ENCODE measurements around the gene PPCDC. TPM values are rescaled to one million over a fixed set of nuclear protein-coding genes. Genes with fewer than 3 reads are reported as not detected.

PPCDC gene
- total and polyA plus RNA-seq, 10 of the 15 experiments (the other 5 are each of a cell fraction or from before 2014, with no cell fraction given) = 32.5 to 135 (median 55.0) TPM

- TF ChIP-seq PAX8 (IDR thresholded peaks at IDR 0.05) (no peak), SREBF1 (IDR thresholded peaks at IDR 0.05; ENCODE audit: low read length) (no peak), SPI1 (IDR thresholded peaks at IDR 0.05; ENCODE audit: borderline replicate concordance, insufficient read depth, low read depth, low read length) (peak; percentile 100), RAD51 (IDR thresholded peaks at IDR 0.05) (peak; percentile 31; the same call in 1 of the 2 replicates), HDAC6 (IDR thresholded peaks at IDR 0.05; ENCODE audit: unreplicated experiment) (no peak), CHD1 (IDR thresholded peaks at IDR 0.05; ENCODE audit: low read depth, low read length) (no peak)
Observed at GRCh38 chr15:75042730-75043508, 19.5 kb downstream of the PPCDC start (continued).

GRCh38 chr15:75043509-75044257, 20.3 kb downstream of the PPCDC start:
- peaks cover 69% of the 10 kb centered on the region for H3K4me1 ChIP-seq (ENCODE audit: control insufficient read depth, insufficient read depth, low read length)
- H4K20me1 ChIP-seq (ENCODE audit: control insufficient read depth, insufficient read depth) = no peaks in the 10 kb centered on the region
- ChIA-PET POLR2A (interaction anchor here (0.6 to 4.6 kb wide), 18 partner anchors 11 to 409 kb away, joined by 3 to 51 read pairs (median 5); no protein-coding TSS in a partner anchor), CTCF (interaction anchor here (0.6 to 4.6 kb wide), 25 partner anchors 9 to 652 kb away, joined by 3 to 73 read pairs (median 4); partner anchors contain the start of genes C15orf39 and PPCDC), RAD21 (ENCODE audit: unreplicated experiment) (interaction anchor here (0.7 to 4.0 kb wide), 24 partner anchors 10 to 324 kb away, joined by 3 to 36 read pairs (median 8); partner anchors contain the start of gene PPCDC), SMC1A (ENCODE audit: uncharacterized antibody, unreplicated experiment) (interaction anchor here (0.9 to 3.1 kb wide), 15 partner anchors 9 to 412 kb away, joined by 3 to 18 read pairs (median 4); no protein-coding TSS in a partner anchor)
- WGBS (ENCODE audit: insufficient coverage, insufficient replicate concordance, low lambda C conversion rate, missing lambda C conversion rate) = 25% methylated on average over 20 of the region's 20 CpGs
- in situ Hi-C loops (cut with MboI) (no loop called here), intact Hi-C loops (cut with micrococcal nuclease; ENCODE audit: unreplicated experiment) (loop anchor here (1.0 to 2.0 kb wide), 8 partner anchors 26 to 161 kb away; no protein-coding TSS in a partner anchor)
- peak overlapping the region; percentile 60 for H3K4me2 ChIP-seq (ENCODE audit: control insufficient read depth, insufficient read depth)
- peaks cover 2 to 10% of the 10 kb centered on the region in 2 experiments; a peak in 3 of 4 replicates for H3K36me3 ChIP-seq (ENCODE audit: control insufficient read depth in 2 of 2, insufficient read depth in 2 of 2, low read length in 1 of 2)
- ATAC-seq (peak; percentile 47), DNase-seq (ENCODE audit: low read depth, low spot score) (peak; percentile 93), FAIRE-seq (peak; percentile 65)
- no TSS peak for BruUV-seq (replicated peaks)
- peak overlapping the region; percentile 50; the same call in 1 of the 2 replicates for H3K4me3 ChIP-seq
- H3K79me2 ChIP-seq (ENCODE audit: control insufficient read depth, insufficient read depth, low read length) = peaks cover 39% of the 10 kb centered on the region
- H3K9me3 ChIP-seq (replicated peaks; ENCODE audit: control insufficient read depth, insufficient read depth, low read length) = no peaks in the 10 kb centered on the region
- no peak overlapping the region for H2AFZ ChIP-seq (ENCODE audit: control insufficient read depth, low read depth, low read length)
- peak overlapping the region; percentile 93 for H3K9ac ChIP-seq (ENCODE audit: control insufficient read depth, insufficient read depth, low read length)
- peak overlapping the region; percentile 100 for H3K27ac ChIP-seq (ENCODE audit: control insufficient read depth, insufficient read depth)
- no peaks in the 10 kb centered on the region for H3K27me3 ChIP-seq (replicated peaks in 1 of 2; ENCODE audit: control insufficient read depth in 2 of 2, insufficient read depth in 2 of 2, low read length in 1 of 2)
- TF ChIP-seq SUZ12 (IDR thresholded peaks at IDR 0.05; ENCODE audit: unreplicated experiment) = no peak
- no peak for TF ChIP-seq E2F8 (IDR thresholded peaks at IDR 0.05; ENCODE audit: low read depth, partially characterized antibody)
- no peak for TF ChIP-seq POLR2AphosphoS2 (IDR thresholded peaks at IDR 0.05; ENCODE audit: low read depth, low read length)
- TF ChIP-seq JUND (IDR thresholded peaks at IDR 0.05; ENCODE audit: low read depth, low read length) = no peak
- TF ChIP-seq ZBED1 (IDR thresholded peaks at IDR 0.05; ENCODE audit: borderline replicate concordance) = peak; percentile 22
- TF ChIP-seq ZNF24 (IDR thresholded peaks at IDR 0.05) = no peak
- no peak for TF ChIP-seq SP1 (IDR thresholded peaks at IDR 0.05; ENCODE audit: low read depth, low read length)
- TF ChIP-seq NRF1 (conservative IDR thresholded peaks at IDR 0.05; ENCODE audit: low read depth, low read length) = no peak
- TF ChIP-seq ATF7 (IDR thresholded peaks at IDR 0.05; ENCODE audit: low read depth) = no peak
- peak; percentile 83 for TF ChIP-seq MEF2B (IDR thresholded peaks at IDR 0.05; ENCODE audit: partially characterized antibody, poor library complexity, severe bottlenecking)
- TF ChIP-seq BMI1 (IDR thresholded peaks at IDR 0.05; ENCODE audit: borderline replicate concordance) = no peak
- no peak for TF ChIP-seq CREB1 (IDR thresholded peaks at IDR 0.05; ENCODE audit: low read depth)
- peak; percentile 72 for TF ChIP-seq TCF12 (IDR thresholded peaks at IDR 0.05; ENCODE audit: low read depth, low read length)
- no peak for TF ChIP-seq JUNB (IDR thresholded peaks at IDR 0.05)

Measured in GM12878 (cell line).